GM12878 (cell line): ENCODE results near the gene GOSR1. TPM values are rescaled to one million over a fixed set of nuclear protein-coding genes. Genes with fewer than 3 reads are reported as not detected.

Experiments used
- ATAC-seq: fragments of 200-7000 bp; cut with Tn5 transposase; 3 replicates; pipeline ENCODE4 v1.9.1; 2020; ENCODE audit warnings: mild to moderate bottlenecking, moderate library complexity
- BruUV-seq: library from RNA; stranded (reverse); fragments of 400-500 nt; replicated peaks from 2 replicates; lab custom pipeline; 2021; lab: Mats Ljungman, UMichigan
- CTCF ChIA-PET: fragments of 300-600 bp; sonication (Branson Sonifier 250); formaldehyde crosslinking; extraction: SDS; loops from one replicate; lab custom pipeline; 2021; ENCODE audit warnings: inconsistent platforms; lab: Yijun Ruan, JAX
- POLR2A ChIA-PET: fragments of 350-600 bp; formaldehyde crosslinking; extraction: SDS; loops from one replicate; lab custom pipeline; 2021; ENCODE audit warnings: inconsistent platforms; lab: Charles Lee
- RAD21 ChIA-PET: fragments of 300-600 bp; sonication (Branson Sonifier 250); formaldehyde crosslinking; loops from one replicate; lab custom pipeline; 2023; ENCODE audit warnings: antibody characterized with exemption; ENCODE audit not compliant: unreplicated experiment; lab: Charles Lee
- SMC1A ChIA-PET: fragments of 300-600 bp; sonication (Branson Sonifier 250); formaldehyde crosslinking; loops from one replicate; lab custom pipeline; 2023; ENCODE audit not compliant: unreplicated experiment, uncharacterized antibody; lab: Charles Lee
- DNase-seq: peaks from one replicate; pipeline ENCODE4 v3.0.0-alpha.2; 2011; ENCODE audit warnings: low read depth, low spot score
- FAIRE-seq: peaks from 3 replicates; lab custom pipeline; 2011; peaks lifted over from hg19 to GRCh38; lab: Jason Lieb, UNC
- H2AFZ ChIP-seq: 2 replicates; pipeline ENCODE4 v1.6.0; 2011; ENCODE audit warnings: low read depth, low read length, control low read depth; ENCODE audit not compliant: control insufficient read depth
- H3K27ac ChIP-seq: 2 replicates; pipeline ENCODE4 v1.5.1; 2011; ENCODE audit warnings: control low read depth; ENCODE audit not compliant: control insufficient read depth, insufficient read depth
- H3K27me3 ChIP-seq, 2 experiments: replicated peaks in 1 of 2; 2 replicates each; pipeline versions ENCODE4 v1.6.0 to v1.6.1; 2011; ENCODE audit warnings: low read length in 1 of 2; ENCODE audit not compliant: control insufficient read depth in 2 of 2, insufficient read depth in 2 of 2
- H3K36me3 ChIP-seq, 2 experiments: 2 replicates each; pipeline ENCODE4 v1.5.1; 2011; ENCODE audit warnings: low read length in 1 of 2; ENCODE audit not compliant: control insufficient read depth in 2 of 2, insufficient read depth in 2 of 2
- H3K4me1 ChIP-seq: 2 replicates; pipeline ENCODE4 v1.6.1; 2011; ENCODE audit warnings: mild to moderate bottlenecking, low read length, moderate library complexity, mixed read lengths; ENCODE audit not compliant: control insufficient read depth, insufficient read depth
- H3K4me2 ChIP-seq: 2 replicates; pipeline ENCODE4 v1.6.0; 2011; ENCODE audit warnings: control low read depth; ENCODE audit not compliant: control insufficient read depth, insufficient read depth
- H3K4me3 ChIP-seq: fragments of 200-600 bp; sonication (generic); 2 replicates; pipeline ENCODE4 v1.5.1; 2016
- H3K79me2 ChIP-seq: 2 replicates; pipeline ENCODE4 v1.6.0; 2011; ENCODE audit warnings: low read length; ENCODE audit not compliant: control insufficient read depth, insufficient read depth
- H3K9ac ChIP-seq: 2 replicates; pipeline ENCODE4 v1.8.0; 2011; ENCODE audit warnings: low read length, control low read depth, mixed read lengths; ENCODE audit not compliant: control insufficient read depth, insufficient read depth
- H3K9me3 ChIP-seq: replicated peaks from 3 replicates; pipeline ENCODE4 v1.5.1; 2011; ENCODE audit warnings: mild to moderate bottlenecking, low read length; ENCODE audit not compliant: control insufficient read depth, insufficient read depth
- H4K20me1 ChIP-seq: 2 replicates; pipeline ENCODE4 v1.6.0; 2011; ENCODE audit not compliant: control insufficient read depth, insufficient read depth
- DPF2 ChIP-seq: fragments of 450-650 bp; IDR thresholded peaks from 2 replicates; pipeline ENCODE4 v1.6.1; 2017; ENCODE audit warnings: mild to moderate bottlenecking
- JUNB ChIP-seq: IDR thresholded peaks from 2 replicates; pipeline ENCODE4 v1.6.1; 2016; ENCODE audit warnings: antibody characterized with exemption, mild to moderate bottlenecking
- LARP7 ChIP-seq: fragments of 450-650 bp; IDR thresholded peaks from 2 replicates; pipeline ENCODE4 v1.6.1; 2017; ENCODE audit warnings: mild to moderate bottlenecking
- PAX8 ChIP-seq: fragments of 450-650 bp; IDR thresholded peaks from 2 replicates; pipeline ENCODE4 v1.6.1; 2017; ENCODE audit warnings: mild to moderate bottlenecking, moderate library complexity
- SKIL ChIP-seq: fragments of 450-650 bp; IDR thresholded peaks from 2 replicates; pipeline ENCODE4 v1.6.1; 2017; ENCODE audit warnings: mild to moderate bottlenecking, low read depth, inconsistent platforms; ENCODE audit not compliant: poor library complexity, severe bottlenecking
- SREBF1 ChIP-seq: IDR thresholded peaks from 2 replicates; pipeline ENCODE4 v1.6.1; 2012; ENCODE audit warnings: mild to moderate bottlenecking, low read length
- STAT3 ChIP-seq: IDR thresholded peaks from 2 replicates; pipeline ENCODE4 v1.6.1; 2011; ENCODE audit warnings: low read depth, low read length, improper control_type of control experiment
- TARDBP ChIP-seq: IDR thresholded peaks from 2 replicates; pipeline ENCODE4 v1.6.1; 2016; ENCODE audit warnings: borderline replicate concordance
- ZBTB33 ChIP-seq: fragments of 450-650 bp; IDR thresholded peaks from 2 replicates; pipeline ENCODE4 v1.6.1; 2017; ENCODE audit warnings: mild to moderate bottlenecking
- ZNF217 ChIP-seq: fragments of 450-650 bp; IDR thresholded peaks from 2 replicates; pipeline ENCODE4 v1.6.1; 2017; ENCODE audit warnings: antibody characterized with exemption, mild to moderate bottlenecking
- ZNF384 ChIP-seq: IDR thresholded peaks from 2 replicates; pipeline ENCODE4 v1.6.1; 2012; ENCODE audit warnings: low read depth, mild to moderate bottlenecking, low read length, improper control_type of control experiment, borderline replicate concordance
- WGBS: methylation state at CpG from one replicate; pipeline ENCODE4 v1.1.6; 2016; ENCODE audit warnings: low lambda C conversion rate; ENCODE audit not compliant: insufficient replicate concordance, insufficient coverage; ENCODE audit errors: missing lambda C conversion rate; 5-methylcytosine and 5-hydroxymethylcytosine counted together
- in situ Hi-C: fragments of 300-500 bp; cut with MboI; formaldehyde crosslinking; loops from 9 replicates; pipeline ENCODE4 v1.14.3; 2018; ENCODE audit warnings: mixed read lengths
- intact Hi-C: fragments of 100-400 bp; cut with micrococcal nuclease; formaldehyde crosslinking; loops from one replicate; pipeline ENCODE4 v1.14.2; 2022; ENCODE audit not compliant: unreplicated experiment
- polyA plus RNA-seq, 11 experiments: library from polyadenylated mRNA; depleted of rRNA in 4 of 11; unstranded in 6 of 11; stranded (reverse) in 5 of 11; fragments of >200 nt; fragmentation: Nextera tagmentation in 4 of 11; fragmentation: Illumina TruSeq in 1 of 11; extraction: Ambion mirVana in 4 of 11; extraction: Trizol in 1 of 11; gene quantifications; 1 replicate in 1 of 11; 2 replicates in 10 of 11; pipeline versions ENCODE4 v1.2.1 to v1.2.3, GENCODE V29; 2011 to 2016; ENCODE audit warnings: inconsistent platforms in 2 of 11, missing spikeins in 2 of 11, low read depth in 1 of 11
- total RNA-seq, 4 experiments: library from RNA; depleted of rRNA in 3 of 4; stranded (reverse); fragments of >200 nt in 3 of 4; fragmentation: Illumina TruSeq in 1 of 4; extraction: Trizol in 1 of 4; gene quantifications; 2 replicates each; pipeline versions ENCODE4 v1.2.1 to v1.2.3, GENCODE V29; 2013 to 2021
- TF ChIP-seq, protein P1 (sequence below), 3 experiments: IDR thresholded peaks in 2 of 3; conservative IDR thresholded peaks in 1 of 3; 2 replicates each; pipeline ENCODE4 v1.5.1; 2011; ENCODE audit warnings: low read depth in 3 of 3, low read length in 3 of 3, mild to moderate bottlenecking in 3 of 3, control low read depth in 2 of 3, moderate library complexity in 2 of 3, inconsistent platforms in 1 of 3, mixed read lengths in 1 of 3; ENCODE audit not compliant: control insufficient read depth in 2 of 3, insufficient read depth in 1 of 3; ENCODE audit errors: extremely low read depth in 1 of 3
- TF ChIP-seq, protein P2 (sequence below): IDR thresholded peaks from 2 replicates; pipeline ENCODE4 v1.6.1; 2011; ENCODE audit warnings: borderline replicate concordance, low read depth, mild to moderate bottlenecking, moderate library complexity, low read length; ENCODE audit not compliant: insufficient read depth, poor library complexity, severe bottlenecking
- TF ChIP-seq, protein P3 (sequence below): fragments of 450-650 bp; IDR thresholded peaks from 2 replicates; pipeline ENCODE4 v1.6.1; 2017; ENCODE audit warnings: borderline replicate concordance

Gene GOSR1
- total and polyA plus RNA-seq, 10 of the 15 experiments (the other 5 are each of a cell fraction or from before 2014, with no cell fraction given) = 21.4 to 99.3 (median 42.9) TPM

DNA sequence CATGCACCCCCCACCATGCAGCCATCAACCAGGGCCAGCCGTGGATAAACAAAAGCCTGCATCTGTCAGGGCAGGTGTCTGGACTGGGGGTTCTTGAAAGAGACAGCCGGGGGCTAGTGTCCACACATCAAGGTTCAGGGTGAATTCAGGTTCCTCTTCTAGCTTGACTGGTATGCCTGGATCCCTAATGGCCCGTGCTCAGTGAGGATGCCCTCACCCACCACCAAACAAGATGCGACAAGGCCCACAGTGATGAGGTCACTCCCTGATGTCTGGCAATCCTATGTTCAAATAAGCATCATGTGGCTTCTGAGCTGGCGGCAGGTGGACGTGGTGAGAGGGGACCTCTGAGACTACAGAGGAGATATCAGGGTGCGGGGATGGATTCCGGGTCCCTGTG lies 64.6 kb downstream of the GOSR1 start (continued):
- TF ChIP-seq ZBTB33 (no peak), PAX8 (no peak), STAT3 (no peak), ZNF217 (no peak), DPF2 (no peak), ZNF384 (no peak), LARP7 (no peak)
- TF ChIP-seq, protein P1, sequence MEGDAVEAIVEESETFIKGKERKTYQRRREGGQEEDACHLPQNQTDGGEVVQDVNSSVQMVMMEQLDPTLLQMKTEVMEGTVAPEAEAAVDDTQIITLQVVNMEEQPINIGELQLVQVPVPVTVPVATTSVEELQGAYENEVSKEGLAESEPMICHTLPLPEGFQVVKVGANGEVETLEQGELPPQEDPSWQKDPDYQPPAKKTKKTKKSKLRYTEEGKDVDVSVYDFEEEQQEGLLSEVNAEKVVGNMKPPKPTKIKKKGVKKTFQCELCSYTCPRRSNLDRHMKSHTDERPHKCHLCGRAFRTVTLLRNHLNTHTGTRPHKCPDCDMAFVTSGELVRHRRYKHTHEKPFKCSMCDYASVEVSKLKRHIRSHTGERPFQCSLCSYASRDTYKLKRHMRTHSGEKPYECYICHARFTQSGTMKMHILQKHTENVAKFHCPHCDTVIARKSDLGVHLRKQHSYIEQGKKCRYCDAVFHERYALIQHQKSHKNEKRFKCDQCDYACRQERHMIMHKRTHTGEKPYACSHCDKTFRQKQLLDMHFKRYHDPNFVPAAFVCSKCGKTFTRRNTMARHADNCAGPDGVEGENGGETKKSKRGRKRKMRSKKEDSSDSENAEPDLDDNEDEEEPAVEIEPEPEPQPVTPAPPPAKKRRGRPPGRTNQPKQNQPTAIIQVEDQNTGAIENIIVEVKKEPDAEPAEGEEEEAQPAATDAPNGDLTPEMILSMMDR (IDR thresholded peaks at IDR 0.05 in 2 of 3, conservative IDR thresholded peaks at IDR 0.05 in 1 of 3; ENCODE audit: control insufficient read depth in 2 of 3, extremely low read depth in 1 of 3, insufficient read depth in 1 of 3, low read depth in 3 of 3, low read length in 3 of 3) = no peak

DNA sequence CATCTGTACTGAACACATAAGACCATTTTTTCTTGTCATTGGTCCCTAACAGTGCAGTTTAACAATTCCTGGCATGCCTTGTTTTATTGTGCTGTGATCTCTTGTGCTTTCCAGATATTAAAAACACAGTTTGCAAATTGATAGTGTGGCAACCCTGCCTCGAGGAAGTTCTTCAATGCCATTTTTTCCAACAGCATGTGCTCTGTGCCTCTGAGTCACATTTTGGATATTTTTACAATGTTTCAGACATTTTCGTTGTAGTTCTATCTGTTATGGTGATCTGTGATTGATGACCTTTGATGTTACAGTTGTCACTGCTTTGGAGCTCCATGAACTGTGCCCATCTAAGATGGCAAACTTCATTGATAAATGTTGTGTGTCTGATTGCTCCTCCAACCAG lies 66.2 kb downstream of the GOSR1 start:
- ATAC-seq (no peak), FAIRE-seq (no peak), DNase-seq (no peak)
- no peaks in the 10 kb centered on the region for H4K20me1 ChIP-seq
- H3K27ac ChIP-seq = no peak overlapping the region
- no peak overlapping the region for H2AFZ ChIP-seq
- POLR2A ChIA-PET = no interaction called here
- no peaks in the 10 kb centered on the region; a peak in 1 of 4 replicates for H3K27me3 ChIP-seq
- H3K36me3 ChIP-seq = no peaks in the 10 kb centered on the region
- H3K4me1 ChIP-seq = no peaks in the 10 kb centered on the region
- intact Hi-C loops = no loop called here
- in situ Hi-C loops = no loop called here
- no peak overlapping the region for H3K4me3 ChIP-seq
- no TSS peak for BruUV-seq
- no peak overlapping the region for H3K4me2 ChIP-seq
- H3K79me2 ChIP-seq = no peaks in the 10 kb centered on the region
- TF ChIP-seq JUNB (no peak), TARDBP (no peak), SKIL (no peak), SREBF1 (no peak)
- TF ChIP-seq, protein P2, sequence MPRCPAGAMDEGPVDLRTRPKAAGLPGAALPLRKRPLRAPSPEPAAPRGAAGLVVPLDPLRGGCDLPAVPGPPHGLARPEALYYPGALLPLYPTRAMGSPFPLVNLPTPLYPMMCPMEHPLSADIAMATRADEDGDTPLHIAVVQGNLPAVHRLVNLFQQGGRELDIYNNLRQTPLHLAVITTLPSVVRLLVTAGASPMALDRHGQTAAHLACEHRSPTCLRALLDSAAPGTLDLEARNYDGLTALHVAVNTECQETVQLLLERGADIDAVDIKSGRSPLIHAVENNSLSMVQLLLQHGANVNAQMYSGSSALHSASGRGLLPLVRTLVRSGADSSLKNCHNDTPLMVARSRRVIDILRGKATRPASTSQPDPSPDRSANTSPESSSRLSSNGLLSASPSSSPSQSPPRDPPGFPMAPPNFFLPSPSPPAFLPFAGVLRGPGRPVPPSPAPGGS = no peak
- TF ChIP-seq, protein P3, sequence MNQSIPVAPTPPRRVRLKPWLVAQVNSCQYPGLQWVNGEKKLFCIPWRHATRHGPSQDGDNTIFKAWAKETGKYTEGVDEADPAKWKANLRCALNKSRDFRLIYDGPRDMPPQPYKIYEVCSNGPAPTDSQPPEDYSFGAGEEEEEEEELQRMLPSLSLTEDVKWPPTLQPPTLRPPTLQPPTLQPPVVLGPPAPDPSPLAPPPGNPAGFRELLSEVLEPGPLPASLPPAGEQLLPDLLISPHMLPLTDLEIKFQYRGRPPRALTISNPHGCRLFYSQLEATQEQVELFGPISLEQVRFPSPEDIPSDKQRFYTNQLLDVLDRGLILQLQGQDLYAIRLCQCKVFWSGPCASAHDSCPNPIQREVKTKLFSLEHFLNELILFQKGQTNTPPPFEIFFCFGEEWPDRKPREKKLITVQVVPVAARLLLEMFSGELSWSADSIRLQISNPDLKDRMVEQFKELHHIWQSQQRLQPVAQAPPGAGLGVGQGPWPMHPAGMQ = no peak
- SMC1A ChIA-PET = interaction anchor here (1.3 kb wide), 1 partner anchor 31 kb away, joined by 3 read pairs; no protein-coding TSS in a partner anchor
- H3K9me3 ChIP-seq = no peaks in the 10 kb centered on the region
- 9% methylated on average over 2 of the region's 2 CpGs for WGBS
- CTCF ChIA-PET = interaction anchor here (1.2 kb wide), 1 partner anchor 204 kb away, joined by 3 read pairs; no protein-coding TSS in a partner anchor
- H3K9ac ChIP-seq = no peak overlapping the region
- RAD21 ChIA-PET = no interaction called here
